Skin of body (tissue), 2 donors: ENCODE results near the gene NTRK2. TPM values are rescaled to one million over a fixed set of nuclear protein-coding genes. Genes with fewer than 3 reads are reported as not detected.

ENCODE experiments used
- DNase-seq: peaks from one replicate; lab custom pipeline; 2025; lab: John Stamatoyannopoulos, UW
- total RNA-seq: library from RNA; depleted of rRNA; stranded (reverse); fragments of >200 nt; gene quantifications from one replicate; pipeline ENCODE4 v1.2.3, GENCODE V29; 2014

The NTRK2 gene
- 35.3 TPM for total RNA-seq

GRCh38 chr9:84669288-84670137 lies at the start of gene NTRK2:
Gene NTRK2 (plus strand): TSS chr9:84669729. CDS start chr9:84670749, 1,020 bp downstream.
- peak; percentile 32 for DNase-seq

GRCh38 chr9:84620338-84620737 lies 49.2 kb upstream of the NTRK2 start:
- DNase-seq, result no peak

GRCh38 chr9:84621811-84622210 lies 47.7 kb upstream of the NTRK2 start:
- DNase-seq, result no peak

GRCh38 chr9:84622981-84623380 lies 46.5 kb upstream of the NTRK2 start:
- DNase-seq, result no peak

GRCh38 chr9:84636436-84636835 lies 33.1 kb upstream of the NTRK2 start:
- DNase-seq, result no peak

GRCh38 chr9:84642553-84643141 lies 26.9 kb upstream of the NTRK2 start:
- no peak for DNase-seq

GRCh38 chr9:84647699-84648098 lies 21.8 kb upstream of the NTRK2 start:
- DNase-seq, result no peak

GRCh38 chr9:84652496-84653120 lies 16.9 kb upstream of the NTRK2 start:
- peak; percentile 48 for DNase-seq

- DNase-seq, result no peak
Measured at GRCh38 chr9:84655447-84655846, 14.1 kb upstream of the NTRK2 start.

GRCh38 chr9:84659313-84659712 lies 10.2 kb upstream of the NTRK2 start:
- DNase-seq, result no peak

- DNase-seq, result no peak
Measured at GRCh38 chr9:84659773-84660172, 9.8 kb upstream of the NTRK2 start.

- DNase-seq, result no peak
Measured at GRCh38 chr9:84667571-84668195, 1.8 kb upstream of the NTRK2 start.

GRCh38 chr9:84668196-84669012 lies 1.1 kb upstream of the NTRK2 start:
- peak; percentile 53 for DNase-seq

GRCh38 chr9:84669013-84669287 lies 579 bp upstream of the NTRK2 start:
- no peak for DNase-seq

GRCh38 chr9:84670138-84671041 lies 861 bp downstream of the NTRK2 start:
- DNase-seq, result no peak

GRCh38 chr9:84671586-84672521 lies 2.3 kb downstream of the NTRK2 start:
- DNase-seq, result peak; percentile 3

- DNase-seq, result no peak
Measured at GRCh38 chr9:84673806-84674205, 4.3 kb downstream of the NTRK2 start.

- no peak for DNase-seq
Measured at GRCh38 chr9:84677080-84677479, 7.6 kb downstream of the NTRK2 start.

- DNase-seq, result no peak
Measured at GRCh38 chr9:84679571-84679970, 10.0 kb downstream of the NTRK2 start.
